Mucosa of rectum (tissue), 2 donors: ENCODE data around the gene PRDM11.

Experiments used
- H3K27ac ChIP-seq, 2 donors: one replicate each; pipeline ENCODE4 v1.7.0; 2013; ENCODE audit warnings: inconsistent platforms in 2 of 2, low read depth in 2 of 2, low read length in 2 of 2
- H3K27me3 ChIP-seq, 2 donors: one replicate each; pipeline ENCODE4 v1.7.0; 2013; ENCODE audit warnings: low read length in 2 of 2; ENCODE audit not compliant: control insufficient read depth in 2 of 2, insufficient read depth in 2 of 2
- H3K36me3 ChIP-seq, 2 donors: one replicate each; pipeline ENCODE4 v1.7.0; 2013; ENCODE audit warnings: low read length in 2 of 2; ENCODE audit not compliant: control insufficient read depth in 2 of 2, insufficient read depth in 2 of 2
- H3K4me1 ChIP-seq, 2 donors: one replicate each; pipeline ENCODE4 v1.7.0; 2013; ENCODE audit warnings: low read length in 2 of 2, mild to moderate bottlenecking in 1 of 2; ENCODE audit not compliant: control insufficient read depth in 2 of 2, insufficient read depth in 2 of 2
- H3K4me3 ChIP-seq, 2 donors: one replicate each; pipeline ENCODE4 v1.7.0; 2013; ENCODE audit warnings: low read length in 2 of 2
- H3K9ac ChIP-seq, 2 donors: one replicate each; pipeline ENCODE4 v1.7.0; 2013; ENCODE audit warnings: low read length in 2 of 2, low read depth in 1 of 2, mild to moderate bottlenecking in 1 of 2
- H3K9me3 ChIP-seq, 2 donors: one replicate each; pipeline ENCODE4 v1.7.0; 2013; ENCODE audit warnings: low read length in 2 of 2; ENCODE audit not compliant: control insufficient read depth in 2 of 2
- donor health status: healthy.
- donor health status: Normal muscosa, but diverticular disease.

PRDM11 gene

DNA sequence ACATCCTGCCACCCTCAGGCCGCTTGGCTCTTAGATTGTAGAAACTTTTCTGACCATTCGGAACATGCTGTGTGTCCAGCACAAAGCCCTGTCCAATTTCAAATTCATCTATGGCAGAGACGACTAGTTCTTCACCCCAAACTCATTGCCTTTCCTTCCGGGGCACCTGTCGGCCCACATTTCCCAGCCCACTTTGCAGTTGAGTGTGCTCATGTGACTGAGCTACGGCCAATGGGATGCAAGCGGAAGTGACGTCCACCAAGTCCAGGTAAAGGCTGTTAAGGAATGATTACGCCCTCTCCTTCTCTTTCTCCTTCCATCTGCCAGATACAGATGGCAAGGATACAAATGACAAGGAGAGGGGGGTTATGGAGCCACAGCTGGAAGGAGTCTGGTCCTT is 107.2 kb downstream of the PRDM11 start:
- Histone ChIP-seq H3K9me3 (no peaks in the 10 kb centered on the region), H3K27me3 (no peaks in the 10 kb centered on the region), H3K27ac (no peak overlapping the region), H3K9ac (no peak overlapping the region), H3K36me3 (no peaks in the 10 kb centered on the region), H3K4me3 (no peak overlapping the region), H3K4me1 (peaks cover 0 to 5% of the 10 kb centered on the region in 2 donors)

- Histone ChIP-seq H3K9ac (no peak overlapping the region), H3K4me1 (peaks cover 0 to 5% of the 10 kb centered on the region in 2 donors), H3K27me3 (no peaks in the 10 kb centered on the region), H3K4me3 (no peak overlapping the region), H3K27ac (no peak overlapping the region), H3K9me3 (no peaks in the 10 kb centered on the region), H3K36me3 (no peaks in the 10 kb centered on the region)
Observed at GRCh38 chr11:45254070-45254469, 107.6 kb downstream of the PRDM11 start.

GRCh38 chr11:45258982-45259530 is 112.6 kb downstream of the PRDM11 start:
- Histone ChIP-seq H3K9ac (no peak overlapping the region), H3K4me1 (peaks cover 0 to 4% of the 10 kb centered on the region in 2 donors), H3K9me3 (no peaks in the 10 kb centered on the region), H3K27me3 (no peaks in the 10 kb centered on the region), H3K36me3 (no peaks in the 10 kb centered on the region), H3K27ac (no peak overlapping the region), H3K4me3 (no peak overlapping the region)

DNA sequence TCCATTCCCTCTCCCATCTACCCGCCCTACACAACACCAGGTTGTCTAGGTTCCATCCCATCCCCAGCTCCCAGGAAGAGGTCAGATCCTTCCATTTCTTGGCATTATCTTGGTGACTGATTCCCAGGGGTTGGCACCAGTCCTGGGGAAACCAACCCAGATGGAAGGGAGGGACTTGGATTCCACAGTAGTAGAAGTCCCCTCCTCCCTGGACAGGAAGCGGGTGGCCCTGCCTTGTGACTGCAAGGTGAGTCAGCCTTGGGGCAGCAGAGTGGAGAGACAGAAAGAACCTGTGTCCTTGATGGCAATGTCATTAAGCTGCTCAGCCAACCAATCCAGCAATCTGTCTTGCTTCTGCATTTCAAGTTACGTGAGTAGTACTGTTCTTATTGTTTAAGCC is 113.2 kb downstream of the PRDM11 start:
- peaks cover 2 to 4% of the 10 kb centered on the region in 2 donors for H3K4me1 ChIP-seq
- H3K27ac ChIP-seq, result peak overlapping the region in 1 of 2 donors; percentile 45
- H3K9me3 ChIP-seq, result no peaks in the 10 kb centered on the region
- no peaks in the 10 kb centered on the region for H3K36me3 ChIP-seq
- no peaks in the 10 kb centered on the region for H3K27me3 ChIP-seq
- H3K4me3 ChIP-seq, result peak overlapping the region in 1 of 2 donors; percentile 8
- no peak overlapping the region for H3K9ac ChIP-seq

DNA sequence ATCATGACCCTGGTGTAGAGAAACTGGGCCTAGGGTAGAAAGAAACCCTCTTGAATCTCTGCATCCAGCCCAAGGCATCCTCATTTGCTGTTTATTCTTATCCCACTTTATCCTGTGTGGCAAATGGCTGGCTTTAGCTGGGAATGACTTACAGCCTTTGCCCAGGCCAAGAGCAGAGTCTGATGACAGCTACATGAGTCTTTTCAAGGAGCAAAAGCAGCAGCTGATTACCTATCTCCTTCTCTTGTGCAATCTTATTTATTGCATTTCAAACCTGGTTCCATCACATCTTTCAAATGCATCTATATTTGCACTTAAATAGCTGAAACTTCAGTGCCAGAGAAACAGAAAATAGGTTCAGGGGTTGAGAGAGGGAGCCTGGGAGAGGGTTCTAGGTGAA is 113.6 kb downstream of the PRDM11 start:
- H3K4me1 ChIP-seq, result peaks cover 3 to 7% of the 10 kb centered on the region in 2 donors
- H3K9ac ChIP-seq, result no peak overlapping the region
- H3K36me3 ChIP-seq, result no peaks in the 10 kb centered on the region
- H3K4me3 ChIP-seq, result peak overlapping the region in 1 of 2 donors; percentile 8
- H3K27me3 ChIP-seq, result no peaks in the 10 kb centered on the region
- H3K27ac ChIP-seq, result peak overlapping the region in 1 of 2 donors; percentile 45
- no peaks in the 10 kb centered on the region for H3K9me3 ChIP-seq

- H3K27ac ChIP-seq, result no peak overlapping the region
- no peaks in the 10 kb centered on the region for H3K36me3 ChIP-seq
- no peaks in the 10 kb centered on the region for H3K27me3 ChIP-seq
- H3K9me3 ChIP-seq, result no peaks in the 10 kb centered on the region
- no peak overlapping the region for H3K9ac ChIP-seq
- peaks cover 21 to 31% of the 10 kb centered on the region in 2 donors for H3K4me1 ChIP-seq
- H3K4me3 ChIP-seq, result no peak overlapping the region
Observed at GRCh38 chr11:45262900-45263299, 116.5 kb downstream of the PRDM11 start.

GRCh38 chr11:45263773-45264172 is 117.3 kb downstream of the PRDM11 start:
- no peaks in the 10 kb centered on the region for H3K27me3 ChIP-seq
- no peak overlapping the region for H3K4me3 ChIP-seq
- no peaks in the 10 kb centered on the region for H3K9me3 ChIP-seq
- H3K4me1 ChIP-seq, result peaks cover 23 to 33% of the 10 kb centered on the region in 2 donors
- H3K9ac ChIP-seq, result no peak overlapping the region
- H3K27ac ChIP-seq, result no peak overlapping the region
- no peaks in the 10 kb centered on the region for H3K36me3 ChIP-seq

DNA sequence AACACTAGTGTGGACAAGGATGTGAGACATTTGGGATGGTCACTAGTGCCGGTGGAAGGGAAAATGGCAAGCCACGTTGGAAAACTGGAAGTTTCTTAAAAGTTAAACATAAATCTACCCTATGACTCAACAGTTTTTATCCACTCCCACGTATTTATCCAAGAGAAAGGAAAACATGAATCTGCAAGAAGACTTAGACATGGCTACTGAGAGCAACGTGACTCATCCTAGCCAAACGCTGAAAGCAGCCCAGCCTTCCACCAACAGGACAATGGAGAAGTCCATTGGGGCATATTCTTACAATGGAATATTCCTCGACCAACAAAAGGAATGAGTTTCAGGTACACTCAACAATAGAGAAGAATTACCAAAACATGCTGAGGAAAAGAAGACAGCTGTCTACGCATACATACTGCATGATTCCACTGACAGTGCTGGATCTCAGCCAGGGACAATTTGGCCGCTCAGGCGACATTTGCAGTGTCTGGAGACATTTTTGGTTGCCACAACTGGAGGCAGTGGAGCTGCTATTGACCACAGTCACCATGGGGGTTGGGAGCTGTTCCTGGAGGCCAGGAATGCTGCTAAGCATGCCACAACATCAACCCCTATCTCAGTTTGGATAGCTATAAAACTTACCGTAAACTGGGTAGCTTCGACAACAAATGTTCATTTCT is 118.5 kb downstream of the PRDM11 start:
- no peaks in the 10 kb centered on the region for H3K9me3 ChIP-seq
- no peaks in the 10 kb centered on the region for H3K36me3 ChIP-seq
- peak overlapping the region; percentile 87 to 91 for H3K27ac ChIP-seq
- no peak overlapping the region for H3K4me3 ChIP-seq
- H3K4me1 ChIP-seq, result peaks cover 23 to 33% of the 10 kb centered on the region in 2 donors
- H3K27me3 ChIP-seq, result no peaks in the 10 kb centered on the region
- H3K9ac ChIP-seq, result no peak overlapping the region

DNA sequence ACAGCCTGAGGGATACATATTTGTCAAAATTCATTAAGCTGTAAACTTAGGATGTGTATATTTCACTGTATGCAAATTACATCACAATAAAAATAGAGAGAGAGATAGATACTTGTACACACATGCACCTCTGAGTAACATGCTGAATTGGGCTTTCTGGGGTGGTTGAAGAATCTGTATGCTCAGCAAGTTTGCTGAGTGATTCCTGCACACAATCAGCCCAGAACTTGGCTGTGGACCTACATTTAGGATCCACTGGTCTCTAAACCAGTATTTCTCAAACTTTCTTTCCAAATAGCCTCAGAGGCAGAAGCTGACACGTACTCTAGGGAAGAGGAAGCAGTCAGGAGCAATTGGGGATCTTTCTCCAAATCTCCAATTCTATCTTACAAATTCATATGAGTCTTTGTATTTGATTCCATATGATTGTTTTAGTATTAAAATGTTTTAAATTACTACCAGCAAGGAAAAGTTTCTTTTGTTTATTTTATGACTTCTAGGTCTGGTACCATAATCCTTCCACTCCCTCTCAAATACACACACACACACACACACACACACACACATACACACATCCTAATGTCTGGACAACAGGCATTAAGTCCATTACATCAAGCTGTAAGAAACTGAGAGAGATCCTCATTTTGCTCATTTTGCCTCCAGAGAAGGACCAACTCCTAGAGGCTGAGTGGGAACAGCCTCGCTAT is 119.7 kb downstream of the PRDM11 start:
- Histone ChIP-seq H3K9me3 (no peaks in the 10 kb centered on the region), H3K4me1 (peaks cover 23 to 33% of the 10 kb centered on the region in 2 donors), H3K27me3 (peaks cover 0 to 2% of the 10 kb centered on the region in 2 donors), H3K4me3 (peak overlapping the region; percentile 13 to 56), H3K27ac (peak overlapping the region; percentile 87 to 91), H3K36me3 (no peaks in the 10 kb centered on the region), H3K9ac (peak overlapping the region; percentile 27 to 52)

GRCh38 chr11:45266676-45267020 is 120.2 kb downstream of the PRDM11 start:
- Histone ChIP-seq H3K4me1 (peaks cover 23 to 33% of the 10 kb centered on the region in 2 donors), H3K27me3 (peaks cover 0 to 2% of the 10 kb centered on the region in 2 donors)

More at GRCh38 chr11:45266676-45267020, 120.2 kb downstream of the PRDM11 start:
- H3K36me3 ChIP-seq, result no peaks in the 10 kb centered on the region
- H3K4me3 ChIP-seq, result peak overlapping the region; percentile 52 to 56
- H3K9me3 ChIP-seq, result no peaks in the 10 kb centered on the region
- peak overlapping the region in 1 of 2 donors; percentile 58 for H3K9ac ChIP-seq
- H3K27ac ChIP-seq, result peak overlapping the region; percentile 87 to 91
